ENCODE results near the gene LRRIQ1. TPM values are rescaled to one million over a fixed set of nuclear protein-coding genes. Genes with fewer than 3 reads are reported as not detected.

Gene LRRIQ1
- total RNA-seq, 1 experiment from 2014 or later, result 0.39 TPM

DNA sequence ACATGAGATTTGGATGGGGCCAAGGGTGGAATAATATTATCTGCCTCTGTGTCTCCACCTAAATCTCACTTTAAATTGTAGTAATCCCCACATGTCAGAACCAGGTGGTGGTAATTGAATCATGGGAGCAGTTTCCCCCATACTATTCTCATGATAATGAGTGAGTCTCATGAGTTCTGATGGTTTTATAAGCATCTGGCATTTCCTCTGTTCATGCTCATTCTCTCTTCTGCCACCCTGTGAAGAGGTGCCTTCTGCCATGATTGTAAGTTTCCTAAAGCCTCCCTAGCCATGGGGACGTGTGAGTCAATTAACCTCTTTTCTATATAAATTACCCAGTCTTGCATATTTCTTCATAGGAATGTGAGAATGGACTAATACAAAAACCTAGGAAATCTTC lies 29.9 kb upstream of the LRRIQ1 start:
- Histone ChIP-seq H3K18ac (ENCODE audit: insufficient read length, low read depth, low read length) (no peak overlapping the region), H2BK120ac (ENCODE audit: low read depth, low read length, poor library complexity, severe bottlenecking) (no peak overlapping the region), H2BK12ac (ENCODE audit: insufficient read length, low read depth, low read length) (no peak overlapping the region), H3K23ac (ENCODE audit: insufficient read length, low read depth, low read length) (no peak overlapping the region), H2BK5ac (ENCODE audit: insufficient read length, low read length) (no peak overlapping the region), H3K4ac (ENCODE audit: low read depth, low read length) (no peak overlapping the region), H4K5ac (ENCODE audit: insufficient read length, low read depth, low read length) (no peak overlapping the region), H3T11ph (ENCODE audit: low read length) (no peak overlapping the region), H3K14ac (ENCODE audit: insufficient read depth, low read length) (no peak overlapping the region), H3K27me3 (ENCODE audit: insufficient read depth, low read length) (no peaks in the 10 kb centered on the region), H3K4me2 (ENCODE audit: insufficient read depth, insufficient read length, low read length) (no peak overlapping the region), H4K20me1 (ENCODE audit: control insufficient read depth, insufficient read depth, insufficient read length) (no peaks in the 10 kb centered on the region), H3K27ac (ENCODE audit: insufficient read length, low read depth, low read length) (no peak overlapping the region), H4K8ac (replicated peaks; ENCODE audit: insufficient read length, low read depth, low read length) (no peak overlapping the region), H3K56ac (ENCODE audit: insufficient read length, low read depth, low read length) (no peak overlapping the region), H2BK15ac (ENCODE audit: low read depth, low read length) (no peak overlapping the region), H3K23me2 (ENCODE audit: insufficient read length, low read depth, low read length, poor library complexity, severe bottlenecking) (no peaks in the 10 kb centered on the region), H3K9ac (ENCODE audit: extremely low read depth, insufficient read length, low read length) (no peak overlapping the region), H2AK5ac (ENCODE audit: insufficient read length, low read length) (no peak overlapping the region), H3K79me2 (ENCODE audit: insufficient read depth, low read length) (no peaks in the 10 kb centered on the region), H2AFZ (ENCODE audit: low read length) (no peak overlapping the region), H3K79me1 (ENCODE audit: insufficient read depth, low read depth, low read length, poor library complexity, severe bottlenecking) (no peaks in the 10 kb centered on the region), H3K9me3 (ENCODE audit: control insufficient read depth, low read depth, low read length) (no peaks in the 10 kb centered on the region), H2BK20ac (ENCODE audit: low read depth, low read length, poor library complexity, severe bottlenecking) (no peak overlapping the region), H3K4me1 (ENCODE audit: insufficient read depth, low read length) (peaks cover 10% of the 10 kb centered on the region; the same call in 1 of the 2 replicates), H4K91ac (ENCODE audit: insufficient read length, low read depth, low read length) (no peak overlapping the region)
- Mint-ChIP-seq H3K9me3 (peaks cover 0 to 6% of the 10 kb centered on the region in 2 experiments; a peak in 4 of 5 replicates), H3K27me3 (ENCODE audit: low read depth) (no peaks in the 10 kb centered on the region), H3K4me1 (peaks cover 32 to 40% of the 10 kb centered on the region in 2 experiments), H3K27ac (peak overlapping the region in 1 of 3 experiments; percentile 9; a peak in 3 of 7 replicates), H3K36me3 (ENCODE audit: insufficient read depth in 1 of 3, low read depth in 3 of 3) (peaks cover 0 to 18% (median 8%) of the 10 kb centered on the region in 3 experiments; a peak in 6 of 7 replicates), H3K4me3 (no peak overlapping the region)
- no CpG with 5 or more reads among the region's 1 CpG for WGBS (ENCODE audit: extremely low coverage, insufficient read length, low lambda C conversion rate)
- TF ChIP-seq, protein P1, sequence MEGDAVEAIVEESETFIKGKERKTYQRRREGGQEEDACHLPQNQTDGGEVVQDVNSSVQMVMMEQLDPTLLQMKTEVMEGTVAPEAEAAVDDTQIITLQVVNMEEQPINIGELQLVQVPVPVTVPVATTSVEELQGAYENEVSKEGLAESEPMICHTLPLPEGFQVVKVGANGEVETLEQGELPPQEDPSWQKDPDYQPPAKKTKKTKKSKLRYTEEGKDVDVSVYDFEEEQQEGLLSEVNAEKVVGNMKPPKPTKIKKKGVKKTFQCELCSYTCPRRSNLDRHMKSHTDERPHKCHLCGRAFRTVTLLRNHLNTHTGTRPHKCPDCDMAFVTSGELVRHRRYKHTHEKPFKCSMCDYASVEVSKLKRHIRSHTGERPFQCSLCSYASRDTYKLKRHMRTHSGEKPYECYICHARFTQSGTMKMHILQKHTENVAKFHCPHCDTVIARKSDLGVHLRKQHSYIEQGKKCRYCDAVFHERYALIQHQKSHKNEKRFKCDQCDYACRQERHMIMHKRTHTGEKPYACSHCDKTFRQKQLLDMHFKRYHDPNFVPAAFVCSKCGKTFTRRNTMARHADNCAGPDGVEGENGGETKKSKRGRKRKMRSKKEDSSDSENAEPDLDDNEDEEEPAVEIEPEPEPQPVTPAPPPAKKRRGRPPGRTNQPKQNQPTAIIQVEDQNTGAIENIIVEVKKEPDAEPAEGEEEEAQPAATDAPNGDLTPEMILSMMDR (conservative IDR thresholded peaks at IDR 0.05), result no peak
- DNase-seq, result no peak
